Endothelial cell of umbilical vein (primary cell): ENCODE results near the gene NMNAT3. TPM values are rescaled to one million over a fixed set of nuclear protein-coding genes. Genes with fewer than 3 reads are reported as not detected.

ENCODE experiments used
- BruUV-seq: library from RNA; stranded (reverse); fragments of 400-500 nt; replicated peaks from 2 replicates; lab custom pipeline; 2021; lab: Mats Ljungman, UMichigan
- CTCF ChIA-PET: fragments of 300-600, 350-600 bp; sonication (Branson Sonifier 250); formaldehyde crosslinking; loops from one replicate; lab custom pipeline; 2021; ENCODE audit warnings: antibody characterized with exemption, inconsistent platforms; lab: Charles Lee
- POLR2A ChIA-PET: fragments of 300-600, 350-600 bp; sonication (Branson Sonifier 250); formaldehyde crosslinking; loops from one replicate; lab custom pipeline; 2021; ENCODE audit warnings: antibody characterized with exemption, inconsistent platforms; lab: Charles Lee
- DNase-seq: peaks from one replicate; pipeline ENCODE4 v3.0.0-alpha.2; 2011; ENCODE audit warnings: low read depth, low spot score
- FAIRE-seq: peaks from 2 replicates; lab custom pipeline; 2011; peaks lifted over from hg19 to GRCh38; lab: Jason Lieb, UNC
- H2AFZ ChIP-seq: 2 replicates; pipeline ENCODE4 v1.6.0; 2012; ENCODE audit warnings: low read depth, low read length, control low read depth, inconsistent platforms
- H3K27ac ChIP-seq: 2 replicates; pipeline ENCODE4 v1.5.1; 2011; ENCODE audit warnings: low read depth, mild to moderate bottlenecking, control low read depth, low read length, moderate library complexity; ENCODE audit not compliant: insufficient read depth
- H3K27me3 ChIP-seq, 2 experiments: 2 replicates each; pipeline versions ENCODE4 v1.6.0 to v1.6.1; 2011; ENCODE audit warnings: low read length in 2 of 2, mixed read lengths in 1 of 2; ENCODE audit not compliant: control insufficient read depth in 2 of 2, insufficient read depth in 2 of 2
- H3K36me3 ChIP-seq, 2 experiments: 2 replicates in 1 of 2; 3 replicates in 1 of 2; pipeline ENCODE4 v1.5.1; 2011; ENCODE audit warnings: low read length in 2 of 2, mild to moderate bottlenecking in 1 of 2, moderate library complexity in 1 of 2; ENCODE audit not compliant: control insufficient read depth in 2 of 2, insufficient read depth in 2 of 2; ENCODE audit errors: extremely low read depth in 1 of 2
- H3K4me1 ChIP-seq: 3 replicates; pipeline ENCODE4 v1.5.1; 2011; ENCODE audit warnings: mild to moderate bottlenecking, low read length; ENCODE audit not compliant: control insufficient read depth, insufficient read depth; ENCODE audit errors: extremely low read depth
- H3K4me2 ChIP-seq: 2 replicates; pipeline ENCODE4 v1.6.1; 2011; ENCODE audit warnings: low read length, control low read depth, mixed read lengths; ENCODE audit not compliant: insufficient read depth
- H3K4me3 ChIP-seq, 3 experiments: fragments of 200-600 bp in 1 of 3; sonication (generic), shearing (Covaris generic) in 1 of 3; replicated peaks in 1 of 3; 2 replicates each; pipeline ENCODE4 v1.5.1; 2011 to 2016; ENCODE audit warnings: control low read depth in 3 of 3, low read length in 3 of 3, mild to moderate bottlenecking in 2 of 3, inconsistent platforms in 1 of 3, low read depth in 1 of 3, moderate library complexity in 1 of 3; ENCODE audit not compliant: insufficient read depth in 1 of 3
- H3K79me2 ChIP-seq: 2 replicates; pipeline ENCODE4 v1.6.0; 2012; ENCODE audit warnings: low read length, inconsistent platforms; ENCODE audit not compliant: control insufficient read depth, insufficient read depth
- H3K9ac ChIP-seq: replicated peaks from 2 replicates; pipeline ENCODE3; 2011; ENCODE audit warnings: low read length, control low read depth; ENCODE audit not compliant: insufficient read depth; ENCODE audit errors: extremely low read depth
- H3K9me1 ChIP-seq: replicated peaks from 3 replicates; pipeline ENCODE4 v1.6.0; 2011; ENCODE audit warnings: mild to moderate bottlenecking, low read length; ENCODE audit not compliant: control insufficient read depth, insufficient read depth; ENCODE audit errors: extremely low read depth
- H3K9me3 ChIP-seq: replicated peaks from 2 replicates; pipeline ENCODE4 v1.5.1; 2012; ENCODE audit warnings: low read length, inconsistent platforms; ENCODE audit not compliant: control insufficient read depth, insufficient read depth
- H4K20me1 ChIP-seq: replicated peaks from 2 replicates; pipeline ENCODE3; 2011; ENCODE audit warnings: mild to moderate bottlenecking, low read length; ENCODE audit not compliant: control insufficient read depth, insufficient read depth; ENCODE audit errors: extremely low read depth
- CTCF ChIP-seq, 2 donors: IDR thresholded peaks; 1 replicate in 1 of 2; 2 replicates in 1 of 2; pipeline ENCODE4 v1.5.1; 2011; ENCODE audit warnings: low read length in 2 of 2, mild to moderate bottlenecking in 2 of 2, moderate library complexity in 2 of 2, control low read depth in 1 of 2, inconsistent platforms in 1 of 2, low read depth in 1 of 2; ENCODE audit not compliant: insufficient read depth in 1 of 2; ENCODE audit errors: extremely low read depth in 1 of 2
- EZH2 ChIP-seq: IDR thresholded peaks from 2 replicates; pipeline ENCODE4 v1.6.1; 2012; ENCODE audit warnings: borderline replicate concordance, low read depth, mild to moderate bottlenecking, moderate library complexity, low read length, inconsistent platforms; ENCODE audit not compliant: severe bottlenecking
- FOS ChIP-seq: IDR thresholded peaks from 2 replicates; pipeline ENCODE4 v1.6.1; 2011; ENCODE audit warnings: mild to moderate bottlenecking, low read length, moderate library complexity, borderline replicate concordance; ENCODE audit not compliant: insufficient read depth
- GATA2 ChIP-seq: IDR thresholded peaks from 2 replicates; pipeline ENCODE4 v1.7.0; 2011; ENCODE audit warnings: low read depth, mild to moderate bottlenecking, moderate library complexity, mixed read lengths, low read length; ENCODE audit not compliant: insufficient read length, insufficient read depth
- JUN ChIP-seq: IDR thresholded peaks from 2 replicates; pipeline ENCODE4 v1.6.1; 2011; ENCODE audit warnings: borderline replicate concordance, low read depth; ENCODE audit not compliant: insufficient read length, insufficient read depth
- MAX ChIP-seq: IDR thresholded peaks from 2 replicates; pipeline ENCODE4 v1.6.1; 2011; ENCODE audit not compliant: insufficient read depth, insufficient read length
- MYC ChIP-seq: IDR thresholded peaks from one replicate; pipeline ENCODE4 v1.6.1; 2011; ENCODE audit warnings: mild to moderate bottlenecking, low read depth, low read length
- POLR2A ChIP-seq: IDR thresholded peaks from 2 replicates; pipeline ENCODE4 v1.6.1; 2012; ENCODE audit warnings: low read depth, mild to moderate bottlenecking, control low read depth, low read length
- POLR2AphosphoS5 ChIP-seq: IDR thresholded peaks from 2 replicates; pipeline ENCODE4 v1.6.1; 2012; ENCODE audit warnings: low read depth, mild to moderate bottlenecking, control low read depth, low read length, moderate library complexity; ENCODE audit not compliant: insufficient read depth
- dilution Hi-C: fragments of 300-500 bp; cut with MboI; formaldehyde crosslinking; loops from one replicate; pipeline ENCODE4 v1.15.0; 2019; ENCODE audit warnings: low sequenced_read_pairs; ENCODE audit not compliant: extremely low pct_ligation_motif_present
- intact Hi-C: fragments of 100-400 bp; cut with micrococcal nuclease; formaldehyde crosslinking; loops from one replicate; pipeline ENCODE4 v1.10.0; 2022
- polyA plus RNA-seq, 4 experiments: library from polyadenylated mRNA; depleted of rRNA in 3 of 4; stranded (reverse) in 3 of 4; unstranded in 1 of 4; fragments of >200 nt; gene quantifications; 2 replicates each; pipeline versions ENCODE4 v1.2.1 to v1.2.3, GENCODE V29; 2011 to 2012; ENCODE audit warnings: missing spikeins in 1 of 4
- total RNA-seq: library from RNA; stranded (reverse); gene quantifications from 2 replicates; pipeline ENCODE4 v1.2.3, GENCODE V29; 2021

NMNAT3 gene
- total and polyA plus RNA-seq, 2 donors (not counting 3 experiments of a cell fraction or from before 2014, with no cell fraction given): 0.59 to 0.60 TPM

- ChIA-PET CTCF (no interaction called here), POLR2A (no interaction called here)
- Histone ChIP-seq H3K4me3 (no peak overlapping the region), H3K4me1 (no peaks in the 10 kb centered on the region), H3K36me3 (no peaks in the 10 kb centered on the region), H4K20me1 (no peaks in the 10 kb centered on the region), H2AFZ (no peak overlapping the region), H3K27me3 (no peaks in the 10 kb centered on the region), H3K9me3 (no peaks in the 10 kb centered on the region), H3K9ac (no peak overlapping the region), H3K79me2 (no peaks in the 10 kb centered on the region), H3K27ac (no peak overlapping the region), H3K9me1 (no peaks in the 10 kb centered on the region), H3K4me2 (no peak overlapping the region)
- FAIRE-seq (no peak), DNase-seq (no peak)
- dilution Hi-C loops (no loop called here), intact Hi-C loops (no loop called here)
- no TSS peak for BruUV-seq
- no peak for TF ChIP-seq EZH2
- no peak for TF ChIP-seq CTCF (IDR thresholded peaks at IDR 0.05; ENCODE audit: extremely low read depth in 1 of 2, insufficient read depth in 1 of 2, low read depth in 1 of 2, low read length in 2 of 2)
- TF ChIP-seq POLR2A: no peak
- TF ChIP-seq MAX: no peak
- TF ChIP-seq GATA2: no peak
- no peak for TF ChIP-seq JUN
- TF ChIP-seq POLR2AphosphoS5: no peak
- no peak for TF ChIP-seq MYC
- TF ChIP-seq FOS: no peak
These were observed 103.5 kb downstream of the NMNAT3 start for GRCh38 chr3:139574026-139574947.
